Pulmonary artery endothelial cell (primary cell): Measurements from ENCODE around the gene OMP. TPM values are rescaled to one million over a fixed set of nuclear protein-coding genes. Genes with fewer than 3 reads are reported as not detected.
A peak's percentile ranks its signal among the peaks of the same experiment; 100 is the strongest.

Source experiments
- DNase-seq: peaks from one replicate; pipeline ENCODE4 v3.0.0-alpha.2; 2011; ENCODE audit warnings: low read depth, low spot score
- total RNA-seq: library from RNA; depleted of rRNA; stranded (reverse); fragments of >200 nt; gene quantifications from 2 replicates; pipeline ENCODE4 v1.2.3, GENCODE V29; 2014

The OMP gene
- total RNA-seq, 1 donor from 2014 or later = not detected

DNA sequence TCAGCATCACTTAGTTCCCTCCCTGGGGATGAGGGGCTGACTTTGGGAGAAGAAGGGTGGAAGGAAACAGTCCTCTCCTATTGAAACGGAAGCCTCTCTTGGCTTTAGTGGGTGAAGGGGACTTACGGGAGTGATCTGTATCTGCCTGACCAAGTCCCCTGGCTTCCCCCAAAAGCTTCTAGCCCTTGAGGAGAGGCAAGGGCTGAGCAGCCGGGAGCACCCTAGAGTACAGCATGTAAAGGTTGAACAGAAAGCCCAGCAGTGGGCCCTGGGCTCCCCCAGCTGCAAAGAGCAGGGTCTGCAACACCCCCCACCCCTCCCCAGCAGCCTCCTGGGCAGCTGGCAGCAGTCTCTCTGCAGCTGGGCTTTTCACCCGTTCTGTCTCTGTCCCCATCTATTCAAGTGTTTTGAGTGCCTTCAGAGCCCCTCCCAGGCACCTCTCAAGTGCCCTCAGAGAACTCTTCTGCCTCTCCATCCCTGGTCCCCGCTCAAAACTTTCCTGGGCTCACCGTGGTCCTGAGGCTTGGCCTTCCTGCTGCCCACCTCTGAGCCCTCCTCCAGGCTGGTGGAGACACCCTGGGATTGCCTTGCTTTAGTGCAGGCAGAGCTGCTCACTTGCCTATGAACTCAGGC, 33.2 kb upstream of the OMP start:
- no peak for DNase-seq

DNA sequence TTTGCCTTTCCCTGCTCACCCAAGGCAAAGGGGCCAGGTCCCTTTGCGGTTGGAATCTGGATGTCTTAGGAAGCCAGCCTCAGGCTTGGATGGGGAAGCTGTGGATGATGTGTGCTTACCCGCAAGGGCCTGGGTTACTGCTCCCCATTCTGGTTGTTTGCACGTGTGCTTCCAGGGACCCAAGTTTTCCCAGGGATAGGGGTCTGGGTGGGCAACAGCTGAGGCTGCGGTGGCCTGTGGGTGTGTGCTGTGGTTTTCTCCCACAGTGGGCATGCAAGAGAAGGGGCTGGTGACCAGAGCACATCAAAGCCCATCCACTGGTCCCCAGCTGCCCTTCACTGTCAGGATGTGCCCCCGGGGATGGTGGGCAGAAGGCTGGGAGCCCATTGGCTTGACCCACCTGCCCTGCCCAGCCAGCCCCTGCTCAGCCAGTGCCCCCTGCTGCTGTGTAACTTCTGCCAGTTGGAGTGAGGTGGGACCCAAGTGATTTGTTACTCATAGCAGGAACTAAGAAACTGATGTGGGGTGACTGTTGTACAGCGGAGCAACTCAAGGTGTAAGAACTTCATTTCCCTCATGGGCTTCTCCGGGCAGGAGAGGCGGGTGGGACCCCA, 32.6 kb upstream of the OMP start:
- no peak for DNase-seq

DNA sequence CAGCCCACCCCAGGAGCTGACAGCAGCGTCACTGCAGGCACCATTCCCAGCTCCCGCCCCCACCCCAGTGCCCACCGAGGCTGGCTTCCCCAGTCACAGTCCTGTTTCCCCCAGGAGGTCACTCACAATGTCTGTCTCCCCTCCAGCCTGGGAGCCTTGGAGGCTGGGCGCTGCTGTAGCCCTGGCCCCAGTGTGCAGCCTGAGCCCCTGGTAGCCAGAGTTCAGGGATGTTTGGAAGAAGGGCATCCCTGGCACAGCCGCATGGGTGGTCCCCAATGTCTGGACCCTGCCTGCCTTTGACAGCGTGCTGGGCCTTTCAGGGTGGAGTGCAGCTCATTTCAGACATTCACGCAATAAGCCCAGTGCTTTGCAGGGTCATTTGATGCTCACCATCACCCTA, 31.6 kb upstream of the OMP start:
- no peak for DNase-seq

DNA sequence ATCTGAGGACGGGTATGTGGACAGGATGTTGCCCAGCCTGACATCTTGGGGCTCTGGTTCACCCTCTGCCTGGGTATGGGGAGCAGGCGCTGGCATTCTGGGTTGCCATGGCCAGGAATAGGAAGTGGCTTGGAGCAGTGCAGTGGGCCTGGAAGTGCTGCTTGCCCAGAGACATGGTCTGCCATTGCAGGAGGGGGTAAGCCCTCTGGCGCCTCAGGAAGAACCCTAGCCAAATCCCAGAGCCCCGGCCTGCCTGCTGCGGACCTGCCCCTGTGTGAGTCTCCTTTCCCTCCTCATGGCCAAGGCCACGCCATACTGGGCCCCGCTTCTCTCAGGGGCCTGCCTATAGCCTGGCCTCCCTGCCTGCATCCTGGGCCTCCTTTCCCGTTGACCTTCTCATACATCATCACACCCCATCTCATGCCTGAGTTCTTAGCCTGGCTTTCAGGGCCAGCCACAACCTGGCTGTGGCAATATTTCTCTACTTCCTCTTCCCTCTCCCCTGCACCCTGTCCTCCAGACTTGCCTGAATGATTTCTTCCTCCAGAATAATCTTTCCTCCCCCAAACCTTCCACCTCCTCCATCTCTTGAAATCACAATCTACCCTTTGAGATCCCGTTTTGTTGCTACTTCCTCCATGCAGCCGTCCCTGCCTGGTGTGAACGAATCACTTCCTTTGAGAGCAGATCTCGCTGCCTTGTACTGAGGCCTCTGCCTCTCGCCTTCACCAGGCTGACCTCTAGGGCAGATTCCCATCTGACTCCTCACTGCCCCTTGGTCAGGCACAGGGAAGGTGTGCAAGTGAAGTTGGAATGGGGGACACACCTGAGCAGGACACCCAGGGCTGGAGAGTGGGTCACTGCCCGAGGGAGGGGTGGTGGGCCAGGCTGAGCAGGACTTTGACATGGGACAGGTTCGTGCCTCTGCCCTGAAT, 30.7 kb upstream of the OMP start:
- no peak for DNase-seq

DNA sequence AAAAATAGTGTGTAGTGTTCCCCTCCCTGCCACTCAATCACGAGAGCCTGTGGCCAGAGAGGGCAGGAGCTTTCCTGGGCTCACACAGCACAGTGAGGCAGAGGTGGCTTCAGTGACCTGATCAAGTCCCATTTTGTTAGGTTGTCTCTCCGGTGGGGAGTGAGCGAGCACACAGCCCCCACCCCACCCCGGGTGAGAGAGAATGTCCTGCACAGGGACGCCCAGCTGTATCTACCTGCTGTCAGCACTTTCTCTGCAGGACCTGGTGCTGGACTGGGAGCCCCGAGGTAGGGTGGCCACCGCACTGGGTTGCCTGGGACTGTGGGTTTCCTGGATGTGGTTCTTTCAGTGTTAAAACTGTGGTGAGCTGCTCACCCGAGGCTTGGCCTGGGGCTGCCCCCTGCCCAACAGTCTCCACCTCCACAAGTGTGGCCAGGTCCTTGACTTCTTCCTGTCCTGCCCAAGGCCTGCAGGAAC, 29.8 kb upstream of the OMP start:
- no peak for DNase-seq

DNA sequence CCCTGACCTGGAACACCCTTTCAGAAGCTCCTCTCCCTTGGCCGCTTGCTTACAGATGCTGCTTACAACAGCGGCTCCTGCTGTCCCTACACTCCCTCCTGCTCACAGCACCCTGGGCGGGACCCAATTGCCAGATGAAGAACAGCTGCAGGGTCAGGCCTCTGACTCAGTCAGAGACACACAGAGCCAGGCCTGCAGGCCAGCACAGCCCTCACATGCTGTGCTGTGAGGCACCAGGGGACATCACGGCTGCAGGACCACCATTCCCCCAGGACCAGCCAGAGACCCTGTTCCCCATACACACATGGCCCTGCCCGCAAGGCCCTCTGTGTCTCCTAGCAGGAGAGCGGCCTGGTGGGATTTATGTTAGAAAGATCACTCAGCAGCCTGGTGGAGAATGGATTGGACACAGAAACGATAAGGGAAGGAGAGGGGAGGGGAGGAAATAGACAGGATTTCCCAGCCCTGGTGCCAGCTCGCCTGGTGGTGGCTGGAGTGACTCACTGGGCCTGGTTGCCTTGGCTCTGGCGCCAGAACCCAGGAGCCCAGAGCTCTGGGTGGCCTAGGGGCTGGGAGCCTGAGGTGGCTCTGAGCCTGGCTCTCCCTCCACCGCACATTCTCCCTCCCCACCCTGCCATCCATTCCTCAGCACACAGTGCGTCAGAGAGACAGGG, 29.2 kb upstream of the OMP start:
- peak; percentile 64 for DNase-seq

DNA sequence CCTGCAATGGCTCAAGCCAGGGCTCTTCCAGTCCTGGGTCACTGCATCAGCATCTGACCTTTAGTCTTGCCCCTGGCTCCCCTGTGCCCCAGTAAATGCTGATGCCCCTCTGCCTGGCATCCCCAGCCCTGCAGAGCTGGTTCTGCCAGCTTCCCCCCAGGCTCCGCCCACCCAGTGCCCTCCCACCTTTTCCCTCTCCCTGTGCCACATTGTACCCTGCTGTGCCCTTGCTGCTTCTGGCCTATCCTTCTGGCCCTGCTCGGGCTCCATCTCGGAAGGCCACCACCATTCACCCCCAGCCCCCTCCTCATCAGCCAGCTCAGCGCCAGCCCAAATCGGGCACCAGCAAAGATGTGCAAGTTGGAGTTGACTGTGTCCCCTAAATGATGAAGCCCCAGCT, 28.4 kb upstream of the OMP start:
- DNase-seq = no peak

DNA sequence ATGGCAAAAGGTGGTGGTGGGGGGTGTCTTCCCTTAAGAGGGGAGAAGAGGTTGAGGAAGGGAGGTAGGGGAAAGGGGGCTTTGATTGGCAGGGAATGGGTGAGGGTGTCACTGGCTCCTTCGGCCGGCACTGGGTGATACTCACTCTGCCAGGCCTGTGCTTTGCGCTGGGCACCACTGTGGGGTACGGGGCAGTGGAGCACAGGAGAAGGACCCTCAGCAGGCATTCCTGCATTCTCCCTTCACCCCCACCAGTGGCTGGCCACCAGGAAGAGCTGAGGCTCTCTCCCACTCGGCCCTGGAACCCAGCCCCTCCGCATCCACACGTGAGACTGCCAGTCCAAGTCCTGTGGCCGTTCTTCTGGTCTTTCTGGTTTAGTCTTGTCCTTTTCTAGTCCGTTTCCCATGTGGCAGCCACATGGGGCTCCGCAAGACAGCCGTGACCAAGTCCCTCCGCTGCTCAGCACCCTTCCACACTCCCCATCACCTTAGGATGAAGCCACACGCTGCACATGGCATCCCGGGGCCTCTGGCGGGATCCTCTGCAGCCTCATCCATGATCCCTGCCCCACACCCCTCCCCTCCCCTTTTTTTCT, 27.9 kb upstream of the OMP start:
- no peak for DNase-seq

DNA sequence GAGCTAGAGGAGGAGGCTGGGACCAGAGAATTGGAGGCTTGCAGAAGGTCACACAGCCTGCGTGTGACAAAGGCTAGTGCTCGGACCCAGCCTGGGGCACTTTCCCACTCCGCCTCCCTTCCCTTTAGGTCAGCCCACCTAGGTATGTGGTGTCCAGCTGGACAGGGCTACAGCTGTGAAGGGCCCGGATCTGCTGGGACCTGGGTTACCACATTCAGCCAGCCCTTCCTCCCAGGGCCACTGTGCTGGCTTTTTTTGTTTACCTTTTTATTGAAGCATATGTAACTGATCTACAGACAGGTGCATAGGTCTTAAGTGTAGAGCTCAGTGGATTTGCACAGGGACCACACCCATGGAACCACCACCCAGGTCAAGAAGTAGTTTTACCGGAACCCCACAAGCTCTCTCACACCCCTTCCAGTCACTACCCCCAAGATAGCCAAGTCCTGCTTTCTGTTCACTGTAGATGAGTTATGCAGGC, 27.2 kb upstream of the OMP start:
- DNase-seq = no peak

DNA sequence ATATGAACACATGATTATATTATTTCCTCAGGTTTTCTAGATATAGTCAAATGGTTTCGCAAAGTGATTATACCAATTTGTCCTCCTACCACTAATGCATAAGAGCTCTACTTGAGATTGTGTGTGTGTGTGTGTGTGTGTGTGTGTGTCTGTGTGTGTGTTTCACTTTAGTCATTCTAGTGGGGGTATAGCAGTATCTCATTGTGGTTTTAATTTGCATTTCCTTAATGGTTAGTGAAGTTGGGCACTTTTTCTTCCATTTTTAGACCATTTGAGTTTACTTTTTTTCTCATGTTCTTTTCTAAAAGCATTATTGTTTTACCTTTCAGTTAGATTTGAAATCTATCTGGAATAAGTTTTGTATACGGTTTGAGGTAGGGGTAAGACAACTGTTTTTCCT, 23.0 kb upstream of the OMP start:
- DNase-seq = no peak

DNA sequence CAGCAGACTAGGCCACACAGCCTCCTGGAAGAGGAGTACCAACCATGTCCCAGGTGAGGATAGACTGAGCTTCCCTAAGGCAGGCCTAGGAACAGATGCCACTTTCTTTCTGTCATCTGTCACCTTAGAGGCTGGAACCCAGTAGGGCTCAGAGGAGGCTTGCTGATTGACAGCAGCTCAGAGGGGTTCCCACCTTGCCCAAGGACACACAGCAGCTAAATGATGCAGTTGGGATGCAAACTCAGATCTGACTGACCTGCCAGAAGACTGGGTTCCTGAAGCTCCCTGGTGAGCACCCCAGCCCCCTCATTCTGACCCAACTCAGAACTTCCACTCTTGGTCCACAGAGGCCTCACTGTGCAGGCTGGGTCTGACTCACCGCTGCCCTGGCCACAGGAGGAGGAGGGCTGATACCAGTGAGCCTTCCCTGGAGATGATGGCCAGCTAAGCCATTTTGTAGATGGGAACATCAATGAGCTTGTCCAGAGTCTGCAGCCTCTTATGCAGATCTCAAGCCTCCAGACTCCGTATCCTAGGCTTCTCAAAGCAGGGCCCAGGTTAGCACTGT, 21.9 kb upstream of the OMP start:
- no peak for DNase-seq

DNA sequence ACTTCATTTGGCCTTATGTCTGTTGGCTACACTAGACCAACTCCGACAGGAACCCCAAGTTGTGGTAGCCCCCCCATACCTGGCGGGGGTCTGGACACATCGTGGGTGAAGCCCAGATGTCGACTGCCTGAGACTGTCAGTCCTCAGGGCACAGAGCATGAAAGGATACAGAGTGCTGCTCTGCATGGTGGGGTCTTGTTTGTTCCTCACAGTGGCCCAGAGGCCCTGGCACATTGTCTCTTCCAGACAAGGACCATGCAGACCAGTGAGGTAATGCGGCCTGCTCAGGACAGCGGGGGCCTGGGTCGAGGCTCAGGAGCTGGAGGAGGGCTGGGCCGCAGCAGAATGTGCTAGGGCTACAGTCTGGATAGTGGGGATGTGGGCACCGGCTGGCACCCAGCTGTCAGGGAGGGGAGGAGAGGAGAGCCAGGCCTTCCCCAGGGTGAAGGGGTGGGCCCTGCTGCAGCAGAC, 21.2 kb upstream of the OMP start:
- DNase-seq = no peak

DNA sequence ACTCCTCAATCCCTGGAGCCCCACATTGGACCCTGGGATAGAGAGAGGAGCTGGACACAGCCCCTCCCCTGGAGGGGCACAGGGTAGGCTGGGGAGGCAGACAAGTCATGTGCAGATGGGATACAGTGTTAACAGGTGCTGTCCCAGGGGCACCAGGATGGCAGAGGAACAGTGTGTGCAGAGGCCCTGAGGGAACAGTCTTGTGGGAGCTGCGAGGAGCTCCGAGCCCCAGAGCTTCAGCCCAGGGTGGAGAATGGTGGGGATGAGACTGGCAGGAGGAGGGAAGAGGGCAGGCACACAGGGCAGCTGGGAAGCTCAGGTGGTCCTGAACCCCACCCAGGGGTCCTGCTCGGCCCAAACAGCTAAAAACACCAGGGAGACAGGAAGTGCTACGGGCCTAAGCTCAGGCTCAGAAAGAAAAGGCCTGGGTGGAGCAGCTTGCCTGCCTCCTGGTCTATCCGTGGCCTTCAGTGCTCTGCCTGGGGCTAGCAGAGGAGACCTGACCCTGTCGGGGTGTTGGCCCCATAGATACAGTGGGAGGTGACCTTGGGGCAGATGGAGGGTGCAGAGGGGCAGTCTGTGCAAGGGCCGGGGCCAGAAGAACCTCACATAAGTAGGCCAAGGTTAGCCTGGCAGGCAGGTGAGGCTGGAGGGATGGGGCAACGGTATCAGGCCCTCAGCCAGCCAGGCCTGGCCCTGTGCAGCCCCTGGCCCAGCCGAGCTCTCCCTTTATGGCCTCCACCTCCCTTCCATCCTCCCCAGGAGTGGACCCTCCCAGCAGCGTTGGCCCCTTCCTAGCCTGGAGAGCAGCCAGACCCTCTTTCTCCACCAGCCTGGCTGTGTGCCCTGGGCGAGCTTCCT, 20.4 kb upstream of the OMP start:
- no peak for DNase-seq

DNA sequence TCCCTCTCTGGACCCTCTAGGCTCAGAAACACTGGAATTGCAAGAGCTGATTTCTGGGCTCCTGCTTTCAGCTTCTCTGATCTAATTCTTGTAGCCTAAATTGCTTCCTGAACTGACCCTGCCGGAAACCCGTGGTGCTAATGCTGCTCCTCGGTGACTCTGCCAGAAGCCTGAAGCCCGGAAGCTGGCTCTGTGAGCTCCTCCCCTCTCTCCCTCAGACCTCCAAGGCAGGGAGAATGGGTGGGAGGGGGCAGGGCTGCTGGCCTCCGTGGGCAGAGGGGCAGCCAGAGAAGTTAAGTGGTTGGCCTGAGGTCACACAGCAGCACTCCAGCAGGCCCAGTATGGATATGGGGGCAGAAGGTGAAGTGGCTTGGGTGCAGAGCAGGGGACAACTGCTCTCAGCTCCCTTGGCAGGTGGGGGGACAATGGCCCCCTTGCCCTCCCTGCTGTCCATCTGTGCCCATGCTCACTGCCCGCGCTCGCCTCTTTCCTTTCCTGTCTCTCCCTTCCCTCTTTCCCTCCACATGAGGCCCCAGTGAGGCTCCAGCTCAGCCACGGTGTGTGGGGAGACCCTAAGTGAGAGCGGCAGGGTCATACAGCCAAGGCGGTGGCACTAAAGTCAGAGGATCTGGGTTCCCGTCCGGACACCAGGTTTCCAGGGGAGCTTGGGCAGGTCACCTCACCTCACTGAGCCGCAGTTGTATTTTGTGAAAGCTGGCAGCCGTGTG, 19.6 kb upstream of the OMP start:
- peak; percentile 24 for DNase-seq

DNA sequence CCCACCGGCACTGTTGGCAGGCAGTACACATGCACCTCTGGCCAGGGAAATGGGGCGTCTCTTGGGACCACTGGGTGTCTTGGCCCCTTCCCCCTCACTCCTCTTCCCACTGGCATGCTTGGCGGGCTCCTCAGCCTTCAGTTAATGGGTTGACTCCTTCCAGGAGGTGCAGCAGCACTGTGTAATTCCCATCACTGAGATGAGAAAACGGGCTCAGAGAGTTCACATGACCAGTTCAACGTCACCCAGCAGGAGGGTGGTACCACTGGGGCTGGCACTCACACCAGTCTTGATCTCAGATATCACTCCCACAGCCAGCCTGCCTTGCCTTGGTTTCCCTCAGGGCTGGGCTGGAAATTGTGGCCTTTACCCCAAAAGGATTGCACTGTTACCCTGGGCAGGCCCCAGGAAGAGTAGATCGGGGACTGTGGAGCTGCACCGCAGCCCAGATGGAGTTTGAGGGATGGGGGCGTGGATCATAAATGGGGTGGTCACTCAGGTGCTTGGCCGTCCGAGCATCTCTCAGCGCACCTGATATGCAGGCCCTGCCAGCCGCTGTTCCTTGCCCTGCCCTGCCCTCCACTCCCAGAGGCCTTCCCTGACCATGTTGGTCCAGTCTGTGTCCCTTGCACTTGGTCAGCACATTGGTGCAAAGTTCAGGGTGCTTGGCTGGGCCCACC, 18.9 kb upstream of the OMP start:
- no peak for DNase-seq

DNA sequence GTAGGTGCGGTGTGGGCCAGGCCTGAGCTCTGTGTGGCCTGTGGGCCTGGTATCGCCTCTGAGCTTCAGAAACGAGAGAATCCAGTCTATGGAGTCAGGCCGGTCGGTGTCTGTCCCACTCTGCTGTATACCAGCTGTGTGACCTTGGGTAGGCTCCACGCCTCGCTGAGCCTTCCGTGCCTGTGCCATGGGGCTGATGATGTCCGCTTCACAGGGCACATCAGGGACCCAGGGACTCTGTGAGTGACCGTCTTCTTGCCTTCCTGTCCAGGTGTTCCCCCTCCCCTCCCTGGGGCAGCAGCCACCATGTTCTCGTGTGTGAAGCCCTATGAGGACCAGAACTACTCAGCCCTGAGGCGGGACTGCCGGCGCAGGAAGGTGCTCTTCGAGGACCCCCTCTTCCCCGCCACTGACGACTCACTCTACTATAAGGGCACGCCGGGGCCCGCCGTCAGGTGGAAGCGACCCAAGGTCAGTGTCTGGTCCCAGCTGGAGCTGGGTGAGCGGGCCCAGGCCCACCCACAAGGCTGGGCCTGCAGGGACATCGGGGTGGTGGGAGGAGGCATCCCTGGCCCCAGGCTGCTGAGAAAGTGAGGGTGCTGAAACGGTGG, 18.0 kb upstream of the OMP start:
- no peak for DNase-seq

DNA sequence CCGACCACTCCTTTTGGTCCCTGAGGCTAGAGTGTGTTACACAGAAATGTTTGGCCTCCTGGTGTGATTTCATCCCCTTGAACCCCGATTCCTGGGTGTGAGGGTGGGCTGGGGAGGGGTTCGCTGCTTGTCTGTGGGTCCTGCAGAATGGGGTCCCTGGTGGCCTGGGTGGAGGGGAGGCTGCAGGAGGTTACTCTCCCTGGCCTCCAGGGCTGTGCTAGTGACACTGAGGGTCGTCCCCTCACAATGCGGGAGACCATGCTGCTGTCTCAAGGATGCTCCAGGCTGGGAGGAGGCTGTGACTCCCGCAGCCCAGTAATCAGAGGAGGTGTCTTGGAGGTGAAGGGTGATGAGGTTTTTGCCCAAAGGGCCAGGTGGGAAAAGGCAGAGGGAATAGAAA, 17.0 kb upstream of the OMP start:
- DNase-seq = no peak
